Measurements from ENCODE around the gene CYB5R4. TPM values are rescaled to one million over a fixed set of nuclear protein-coding genes. Genes with fewer than 3 reads are reported as not detected.

CYB5R4 gene
- total RNA-seq, 1 donor from 2014 or later: 13.0 TPM

DNA sequence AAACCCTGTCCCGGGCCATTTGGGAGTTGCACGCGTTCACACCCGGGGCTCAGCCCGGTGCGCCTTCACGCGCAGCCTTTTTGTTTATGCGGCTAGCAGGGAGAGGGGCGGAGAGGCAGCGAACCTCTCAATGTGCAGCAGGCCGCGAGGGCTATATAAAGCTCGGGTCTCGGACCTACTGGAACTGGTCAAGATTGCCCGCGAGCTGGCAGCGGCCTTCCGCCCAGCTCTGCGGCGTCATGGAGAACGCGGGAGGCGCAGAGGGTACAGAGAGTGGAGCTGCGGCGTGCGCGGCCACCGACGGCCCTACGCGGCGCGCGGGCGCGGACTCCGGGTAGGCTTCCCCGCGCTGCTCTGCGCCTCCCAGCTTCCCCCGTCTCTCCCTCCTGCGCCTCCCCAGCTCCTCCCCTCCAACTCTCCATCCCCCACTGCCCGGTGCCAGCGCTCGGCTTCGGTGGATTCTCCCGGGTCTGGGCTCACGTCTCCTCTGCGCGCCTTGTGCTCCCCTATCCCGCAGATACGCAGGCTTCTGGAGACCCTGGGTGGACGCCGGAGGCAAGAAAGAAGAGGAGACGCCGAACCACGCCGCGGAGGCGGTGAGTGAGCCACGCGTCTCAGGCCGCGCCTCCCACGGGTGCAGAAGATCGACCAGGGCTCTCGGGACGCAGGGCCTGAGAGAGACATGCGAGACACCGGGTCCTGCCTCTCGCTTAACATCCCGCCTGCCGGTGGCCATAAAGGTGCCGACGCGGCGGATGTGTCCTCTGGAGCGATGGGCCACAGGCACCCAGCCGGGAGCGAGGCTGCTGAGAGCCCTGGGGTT, 6.1 kb upstream of the CYB5R4 start, which contains the start of gene RIPPLY2:
Gene RIPPLY2, plus strand, starts transcription at position 183 of the 823 bp plus-strand sequence. Its CDS starts 57 bp downstream, at position 240.
- Mint-ChIP-seq H3K27ac (ENCODE audit: unreplicated experiment) (no peak within 1 kb of the TSS), H3K27me3 (ENCODE audit: unreplicated experiment) (peaks cover 8% of the 10 kb centered on the region), H3K36me3 (ENCODE audit: low read depth, unreplicated experiment) (no peaks in the 10 kb centered on the region), H3K4me3 (ENCODE audit: unreplicated experiment) (peak within 1 kb of the TSS; percentile 60), H3K4me1 (ENCODE audit: unreplicated experiment) (peaks cover 4% of the 10 kb centered on the region), H3K9me3 (ENCODE audit: unreplicated experiment) (no peaks in the 10 kb centered on the region)
- TF ChIP-seq, protein P1, sequence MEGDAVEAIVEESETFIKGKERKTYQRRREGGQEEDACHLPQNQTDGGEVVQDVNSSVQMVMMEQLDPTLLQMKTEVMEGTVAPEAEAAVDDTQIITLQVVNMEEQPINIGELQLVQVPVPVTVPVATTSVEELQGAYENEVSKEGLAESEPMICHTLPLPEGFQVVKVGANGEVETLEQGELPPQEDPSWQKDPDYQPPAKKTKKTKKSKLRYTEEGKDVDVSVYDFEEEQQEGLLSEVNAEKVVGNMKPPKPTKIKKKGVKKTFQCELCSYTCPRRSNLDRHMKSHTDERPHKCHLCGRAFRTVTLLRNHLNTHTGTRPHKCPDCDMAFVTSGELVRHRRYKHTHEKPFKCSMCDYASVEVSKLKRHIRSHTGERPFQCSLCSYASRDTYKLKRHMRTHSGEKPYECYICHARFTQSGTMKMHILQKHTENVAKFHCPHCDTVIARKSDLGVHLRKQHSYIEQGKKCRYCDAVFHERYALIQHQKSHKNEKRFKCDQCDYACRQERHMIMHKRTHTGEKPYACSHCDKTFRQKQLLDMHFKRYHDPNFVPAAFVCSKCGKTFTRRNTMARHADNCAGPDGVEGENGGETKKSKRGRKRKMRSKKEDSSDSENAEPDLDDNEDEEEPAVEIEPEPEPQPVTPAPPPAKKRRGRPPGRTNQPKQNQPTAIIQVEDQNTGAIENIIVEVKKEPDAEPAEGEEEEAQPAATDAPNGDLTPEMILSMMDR (IDR thresholded peaks at IDR 0.05; ENCODE audit: unreplicated experiment): no peak
- peak; percentile 38 for DNase-seq (ENCODE audit: low spot score)

DNA sequence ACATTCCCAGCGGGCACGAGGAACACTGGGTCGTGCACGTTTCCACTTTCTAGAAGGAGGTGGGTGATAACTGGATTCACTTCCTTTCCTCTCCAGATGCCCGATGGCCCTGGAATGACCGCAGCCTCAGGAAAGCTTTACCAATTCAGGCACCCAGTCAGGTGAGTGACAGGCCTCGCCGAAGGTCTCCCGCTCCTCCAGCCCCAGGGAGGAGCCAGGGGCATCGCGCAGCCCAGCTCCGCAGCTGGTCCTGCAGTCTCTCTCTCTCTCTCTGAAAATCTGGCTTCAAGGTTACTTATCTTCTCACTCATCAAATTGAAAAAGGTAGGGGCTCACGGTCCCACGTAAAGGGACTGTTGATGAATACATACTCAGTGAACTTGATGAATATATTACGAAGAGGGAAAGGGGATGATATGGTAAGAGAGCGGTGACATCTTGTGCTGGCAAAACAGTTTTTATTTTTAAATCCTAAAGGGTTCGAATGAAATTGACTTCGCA, 5.4 kb upstream of the CYB5R4 start:
- Mint-ChIP-seq H3K27ac (ENCODE audit: unreplicated experiment) (no peak overlapping the region), H3K27me3 (ENCODE audit: unreplicated experiment) (peaks cover 8% of the 10 kb centered on the region), H3K9me3 (ENCODE audit: unreplicated experiment) (no peaks in the 10 kb centered on the region), H3K36me3 (ENCODE audit: low read depth, unreplicated experiment) (no peaks in the 10 kb centered on the region), H3K4me3 (ENCODE audit: unreplicated experiment) (peak overlapping the region; percentile 60), H3K4me1 (ENCODE audit: unreplicated experiment) (peaks cover 4% of the 10 kb centered on the region)
- DNase-seq (ENCODE audit: low spot score): no peak
- TF ChIP-seq, protein P1 (IDR thresholded peaks at IDR 0.05; ENCODE audit: unreplicated experiment): no peak

DNA sequence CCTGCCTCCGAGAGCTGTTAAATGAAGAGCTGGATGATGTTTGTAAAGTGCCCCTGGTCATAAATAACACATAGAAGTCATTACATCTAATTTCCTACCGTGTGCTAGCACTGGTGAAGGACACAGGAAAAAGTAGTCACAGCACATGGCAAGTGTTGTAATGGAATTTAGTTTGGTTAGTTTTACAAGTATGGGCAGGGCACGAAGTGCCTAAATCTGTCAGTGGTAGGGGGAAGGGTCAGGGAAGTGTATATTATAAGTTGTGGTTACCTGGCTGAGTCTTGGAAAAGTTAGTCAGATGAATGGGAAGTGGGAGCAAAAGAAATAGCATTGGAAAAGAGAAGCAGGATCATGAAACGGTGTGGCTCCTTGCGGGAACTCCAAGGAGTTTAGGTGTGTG, 4.7 kb upstream of the CYB5R4 start:
- Mint-ChIP-seq H3K27me3 (ENCODE audit: unreplicated experiment) (peaks cover 7% of the 10 kb centered on the region), H3K9me3 (ENCODE audit: unreplicated experiment) (no peaks in the 10 kb centered on the region)

DNA sequence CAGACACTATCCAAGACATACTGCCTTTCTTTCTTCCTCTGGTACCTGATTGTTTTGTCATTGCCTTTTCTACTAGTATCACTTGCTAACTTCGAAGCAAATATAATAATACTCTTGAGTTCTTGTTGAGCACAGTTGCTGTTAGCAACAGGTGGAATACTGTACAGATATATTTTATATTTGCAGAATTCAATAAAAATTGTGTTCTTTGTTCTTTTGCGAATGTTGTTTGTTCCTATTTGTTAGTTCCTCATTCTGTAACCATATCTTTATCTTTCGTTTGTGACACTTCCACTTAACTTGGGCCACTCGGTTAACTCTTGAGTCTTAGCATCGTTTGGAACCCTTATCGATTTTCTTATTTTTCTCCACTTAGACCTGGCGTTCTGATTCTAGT, 868 bp downstream of the CYB5R4 start:
- TF ChIP-seq, protein P1 (IDR thresholded peaks at IDR 0.05; ENCODE audit: unreplicated experiment): no peak
- Mint-ChIP-seq H3K4me3 (ENCODE audit: unreplicated experiment) (peak overlapping the region; percentile 100), H3K9me3 (ENCODE audit: unreplicated experiment) (no peaks in the 10 kb centered on the region), H3K27ac (ENCODE audit: unreplicated experiment) (no peak overlapping the region), H3K4me1 (ENCODE audit: unreplicated experiment) (peaks cover 5% of the 10 kb centered on the region), H3K27me3 (ENCODE audit: unreplicated experiment) (peaks cover 2% of the 10 kb centered on the region), H3K36me3 (ENCODE audit: low read depth, unreplicated experiment) (peaks cover 4% of the 10 kb centered on the region)
- no peak for DNase-seq (ENCODE audit: low spot score)

More for the DNA sequence above, 4.7 kb upstream of the CYB5R4 start:
- no peak overlapping the region for H3K4me3 Mint-ChIP-seq (ENCODE audit: unreplicated experiment)
- DNase-seq (ENCODE audit: low spot score): no peak
- TF ChIP-seq, protein P1 (IDR thresholded peaks at IDR 0.05; ENCODE audit: unreplicated experiment): no peak
- no peak overlapping the region for H3K27ac Mint-ChIP-seq (ENCODE audit: unreplicated experiment)
- no peaks in the 10 kb centered on the region for H3K36me3 Mint-ChIP-seq (ENCODE audit: low read depth, unreplicated experiment)
- H3K4me1 Mint-ChIP-seq (ENCODE audit: unreplicated experiment): peaks cover 4% of the 10 kb centered on the region
